GM19395 (cell line): ENCODE results near the gene EFS.
"Not testable (repeated sequence)": the region's sequence is repeated elsewhere in the genome, so short reads cannot be mapped to it uniquely, and the experiment has no call there.

Source experiments
- ATAC-seq: cut with Tn5 transposase; IDR thresholded peaks from one replicate; pipeline ENCODE4 v1.9.1; 2021; ENCODE audit warnings: mild to moderate bottlenecking, moderate library complexity; ENCODE audit not compliant: unreplicated experiment

Gene EFS

DNA sequence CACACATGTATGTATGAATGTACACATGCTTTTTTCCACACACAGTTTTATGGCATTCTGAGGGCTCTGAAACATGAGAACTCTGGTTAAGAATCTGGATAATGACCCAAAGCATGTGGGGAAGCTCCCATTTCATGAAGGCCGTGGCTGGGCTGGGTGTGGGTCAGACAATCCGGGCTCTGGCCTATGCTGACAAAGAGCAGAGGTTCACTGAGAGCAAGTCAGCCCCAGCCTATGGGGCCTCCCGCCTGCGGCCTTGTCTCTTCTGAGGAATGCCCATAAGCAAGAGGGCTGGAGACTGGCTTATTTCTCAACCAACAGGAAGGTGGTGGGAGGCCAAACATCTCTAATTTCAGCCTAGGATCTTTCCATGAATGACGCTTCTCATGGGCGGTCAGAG lies 34.6 kb upstream of the EFS start:
- ATAC-seq: no peak

DNA sequence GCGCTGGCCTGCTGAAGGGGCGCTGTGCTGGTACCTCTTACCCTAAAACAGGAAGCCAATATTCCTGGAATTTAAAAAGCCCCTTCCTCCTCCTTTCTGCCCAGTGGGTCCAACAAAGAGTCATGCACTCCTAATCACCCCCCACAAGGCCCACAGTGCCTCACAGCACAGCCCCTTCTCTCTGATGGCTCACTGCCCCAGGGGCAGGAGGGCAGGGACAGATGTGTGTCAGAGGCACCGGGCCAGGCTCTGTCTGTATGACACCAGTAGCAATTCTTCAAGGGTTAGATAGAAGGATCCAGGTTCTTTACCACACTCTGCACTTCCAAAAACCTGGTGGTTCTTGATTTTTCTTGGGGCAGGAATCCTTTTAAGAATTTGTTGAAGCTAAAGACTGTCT lies 34.2 kb upstream of the EFS start:
- no peak for ATAC-seq

DNA sequence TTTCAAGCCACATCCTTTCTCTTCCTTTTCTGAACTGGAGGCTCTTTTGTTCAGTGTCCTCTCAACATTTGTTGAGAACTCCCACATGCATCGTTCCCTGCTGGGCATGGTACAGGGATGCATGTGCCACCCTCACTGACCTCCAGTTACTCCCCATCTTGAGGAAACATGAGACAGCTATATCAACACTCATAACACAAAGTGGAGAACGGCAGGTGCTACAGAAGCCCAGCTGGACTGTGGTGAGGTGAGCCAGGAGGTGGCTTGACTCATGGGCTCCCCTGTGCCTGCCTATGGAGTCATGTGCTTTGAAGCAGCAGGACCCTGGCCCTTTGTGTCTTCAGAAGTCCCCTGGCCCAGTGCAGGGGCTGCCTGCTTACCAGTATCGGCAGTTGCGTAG lies 33.4 kb upstream of the EFS start:
- no peak for ATAC-seq

DNA sequence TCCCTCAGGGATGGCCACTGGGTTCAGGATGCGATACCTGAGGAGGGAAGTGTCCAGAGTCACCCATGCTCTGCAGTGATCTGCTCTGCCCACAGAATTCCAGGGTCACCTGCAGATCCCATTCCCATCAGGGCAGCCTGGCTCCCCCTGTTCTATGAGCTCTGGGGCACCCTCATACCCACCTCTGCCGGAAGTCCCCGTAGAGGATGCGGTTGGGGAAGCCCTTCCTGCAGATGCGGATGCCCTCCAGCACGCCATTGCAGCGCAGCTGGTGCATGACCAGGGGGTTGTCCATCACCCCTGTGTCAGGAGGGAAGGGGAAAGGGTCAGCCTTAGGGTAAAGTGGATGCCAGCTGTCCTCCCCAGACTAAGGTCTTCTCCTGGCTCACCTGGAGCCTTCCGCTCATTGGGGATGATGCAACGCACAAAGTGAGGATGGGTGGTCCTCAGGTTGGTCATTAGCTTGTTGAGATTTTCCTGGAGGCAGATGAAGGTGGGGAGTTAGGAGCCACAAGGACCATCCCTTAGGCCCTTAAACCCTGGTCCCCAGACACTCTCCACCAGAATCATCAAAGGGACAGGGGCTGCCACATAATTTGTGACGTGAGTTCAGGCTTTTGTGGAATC lies 31.9 kb upstream of the EFS start:
- ATAC-seq: no peak

DNA sequence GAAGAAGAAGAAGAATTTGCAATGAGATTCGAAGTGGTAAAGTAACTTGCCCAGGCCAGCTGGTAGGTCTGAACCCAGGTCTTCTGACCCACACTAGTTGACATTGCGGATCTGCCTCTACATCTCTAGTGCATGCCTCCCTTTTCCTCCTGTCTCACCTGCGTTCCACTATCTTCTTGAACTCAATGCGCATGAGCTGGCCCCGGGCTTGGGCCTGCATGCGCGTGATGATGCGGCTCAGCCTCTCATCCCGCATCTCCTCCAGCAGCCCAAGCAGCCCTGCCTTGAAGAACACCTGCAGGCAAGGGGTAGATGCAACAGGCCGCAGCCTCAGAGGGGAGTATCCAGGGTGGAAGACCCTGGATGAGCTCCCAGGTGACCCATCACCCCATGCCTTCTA lies 31.2 kb upstream of the EFS start:
- no peak for ATAC-seq

DNA sequence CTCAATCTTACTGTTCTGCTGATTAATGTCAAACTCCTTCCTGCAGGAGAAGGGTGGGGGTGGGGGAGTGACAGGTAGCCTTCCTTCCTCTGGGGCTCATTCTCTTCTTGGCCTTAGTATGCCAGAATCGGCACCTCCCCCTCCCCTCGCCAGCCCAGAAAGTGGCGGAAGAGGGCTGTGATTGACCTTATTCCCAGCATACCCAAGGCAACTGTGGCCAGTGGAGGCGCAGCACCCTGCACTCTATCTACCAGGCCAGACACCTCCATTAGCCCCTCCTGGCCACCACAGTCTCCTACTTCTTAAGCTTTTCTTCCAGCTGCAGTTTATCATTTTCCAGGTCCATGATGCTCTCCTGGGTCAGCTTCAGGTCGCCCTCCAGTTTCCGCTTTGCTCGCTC lies 27.6 kb upstream of the EFS start:
- ATAC-seq: no peak

DNA sequence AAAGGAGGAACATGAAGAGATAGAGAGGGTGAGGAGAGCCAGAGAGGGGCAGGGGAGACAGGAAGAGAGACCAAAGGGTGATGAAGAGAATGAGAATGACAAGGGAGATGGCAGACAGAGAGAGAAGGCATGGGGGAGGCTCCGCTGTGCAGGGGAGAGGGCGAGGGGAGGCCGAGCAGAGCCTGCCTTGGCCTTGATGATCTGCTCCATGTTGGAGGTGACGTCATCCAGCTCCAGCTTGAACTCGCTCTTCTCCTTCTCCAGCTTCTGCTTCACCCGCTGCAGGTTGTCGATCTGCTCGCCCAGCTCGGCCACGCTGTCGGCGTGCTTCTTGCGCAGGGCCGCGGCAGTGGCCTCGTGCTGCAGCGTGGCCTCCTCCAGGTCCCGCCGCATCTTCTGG lies 24.9 kb upstream of the EFS start:
- ATAC-seq: not testable (repeated sequence)

DNA sequence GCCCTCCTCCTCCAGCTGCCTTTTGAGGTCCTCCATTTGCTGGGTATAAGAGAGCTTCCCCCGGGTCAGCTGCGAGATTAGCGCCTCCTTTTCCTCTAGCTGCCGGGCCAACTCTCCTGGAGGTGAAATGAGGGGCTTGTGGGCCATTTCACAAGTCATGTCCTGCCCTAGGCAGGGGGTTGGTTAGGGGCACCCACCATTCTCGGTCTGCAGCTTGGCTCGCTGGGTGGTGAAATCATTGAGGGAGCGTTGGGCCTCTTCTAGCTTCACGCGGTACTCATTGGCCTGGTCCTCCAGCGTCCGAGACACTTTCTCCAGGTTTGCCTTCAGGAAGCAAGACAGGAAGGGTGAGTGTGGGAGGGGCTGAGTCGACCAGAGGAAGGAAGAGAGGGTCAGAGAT lies 24.4 kb upstream of the EFS start:
- no peak for ATAC-seq

DNA sequence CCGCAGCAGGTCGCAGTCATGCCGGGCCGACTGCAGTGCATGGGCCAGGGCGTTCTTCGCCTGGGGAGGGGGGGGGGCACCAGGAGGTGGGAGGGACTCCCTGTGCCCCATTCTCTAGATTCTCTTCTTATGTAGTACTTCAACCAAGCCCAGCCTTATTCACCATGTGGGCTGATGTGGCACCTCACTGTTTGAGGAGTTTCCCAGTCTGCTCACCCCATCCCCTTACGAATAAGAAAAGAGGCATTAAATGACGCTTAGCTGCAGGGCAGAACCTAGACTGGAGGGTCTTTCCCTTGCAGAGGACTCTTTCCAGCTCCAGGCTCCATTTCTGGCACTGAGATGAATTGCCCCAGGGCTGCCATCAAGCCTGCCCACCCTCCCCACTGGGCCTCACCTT lies 24.0 kb upstream of the EFS start:
- no peak for ATAC-seq

DNA sequence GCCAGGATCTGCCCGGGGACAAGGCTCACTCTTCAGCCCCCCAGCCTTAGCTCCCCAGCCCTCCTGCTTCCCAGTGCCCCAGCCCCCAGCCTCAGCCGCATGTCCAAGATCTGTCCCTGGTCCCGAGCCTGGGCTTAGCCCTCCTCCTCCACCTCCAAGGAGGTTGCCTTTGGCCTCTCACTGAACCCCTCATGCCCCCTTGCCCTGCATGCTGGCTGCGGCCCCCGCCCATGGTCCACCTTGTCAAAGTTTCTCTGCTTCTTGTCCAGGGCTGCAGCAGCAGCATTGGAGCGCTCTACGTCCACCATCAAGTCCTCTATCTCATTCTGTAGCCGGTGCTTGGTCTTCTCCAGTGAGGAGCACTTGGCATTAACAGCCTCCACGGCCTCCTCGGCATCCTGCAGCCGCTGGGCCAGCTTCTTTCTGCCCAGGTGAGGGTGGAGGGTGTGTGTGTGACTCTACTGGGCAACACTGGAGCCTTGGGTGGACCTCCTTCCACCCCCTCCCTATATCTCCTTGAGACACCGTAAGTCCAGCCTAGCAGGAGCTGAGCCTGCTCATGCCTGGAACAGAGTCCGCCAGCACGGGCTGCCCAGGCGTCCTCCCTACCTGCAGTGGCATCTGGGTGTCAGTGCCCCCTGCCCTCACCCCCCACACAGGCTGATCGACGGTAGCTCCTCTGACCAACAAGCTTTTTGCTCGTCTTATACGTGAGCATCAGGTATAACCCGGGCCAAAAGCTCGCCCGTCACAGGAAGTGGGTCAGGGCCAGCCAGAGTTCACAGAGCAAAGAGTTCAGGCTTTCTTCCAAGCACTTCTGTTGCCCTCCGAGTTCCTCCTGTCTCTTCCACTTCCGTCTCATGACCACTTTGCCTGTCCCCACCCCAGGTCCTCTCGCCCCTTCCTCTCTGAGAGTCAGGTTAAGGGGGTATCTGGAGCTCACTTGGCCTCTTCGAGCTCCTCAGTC lies 23.2 kb upstream of the EFS start:
- no peak for ATAC-seq

DNA sequence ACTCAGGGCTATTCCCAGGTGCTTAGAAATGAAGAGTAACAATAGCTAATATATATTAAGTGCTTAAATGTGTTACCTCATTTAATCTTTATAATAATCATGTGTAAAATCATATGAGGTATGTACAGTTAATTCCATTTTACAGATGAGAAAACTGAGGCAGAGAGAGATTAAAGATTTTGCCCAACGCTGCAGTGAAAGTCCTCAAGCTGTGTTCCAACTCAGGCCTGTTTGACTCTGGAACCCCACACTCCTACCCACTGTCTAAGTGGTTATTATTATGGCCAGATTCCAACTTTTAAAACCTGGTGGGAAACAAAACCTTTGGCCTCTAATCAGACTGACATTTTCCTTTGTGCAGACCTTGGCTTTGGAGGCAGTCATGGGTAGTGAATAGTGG lies 22.0 kb upstream of the EFS start:
- ATAC-seq: no peak

DNA sequence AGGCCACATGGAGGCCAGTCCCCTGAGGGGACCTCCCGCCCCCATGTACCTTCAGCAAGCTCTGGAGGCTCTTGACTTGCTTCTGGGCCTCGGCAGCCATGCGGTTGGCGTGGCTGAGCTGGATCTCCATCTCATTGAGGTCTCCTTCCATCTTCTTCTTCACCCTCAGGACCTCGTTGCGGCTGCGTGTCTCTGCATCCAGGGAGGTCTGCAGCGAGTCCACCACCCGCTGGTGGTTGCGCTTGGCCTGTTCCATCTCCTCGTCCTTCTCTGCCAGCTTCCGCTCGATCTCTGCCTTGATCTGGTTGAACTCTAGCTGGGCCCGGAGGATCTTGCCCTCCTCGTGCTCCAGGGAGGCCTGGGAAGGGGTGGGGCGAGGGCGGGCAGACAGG lies 21.3 kb upstream of the EFS start:
- ATAC-seq: not testable (repeated sequence)

DNA sequence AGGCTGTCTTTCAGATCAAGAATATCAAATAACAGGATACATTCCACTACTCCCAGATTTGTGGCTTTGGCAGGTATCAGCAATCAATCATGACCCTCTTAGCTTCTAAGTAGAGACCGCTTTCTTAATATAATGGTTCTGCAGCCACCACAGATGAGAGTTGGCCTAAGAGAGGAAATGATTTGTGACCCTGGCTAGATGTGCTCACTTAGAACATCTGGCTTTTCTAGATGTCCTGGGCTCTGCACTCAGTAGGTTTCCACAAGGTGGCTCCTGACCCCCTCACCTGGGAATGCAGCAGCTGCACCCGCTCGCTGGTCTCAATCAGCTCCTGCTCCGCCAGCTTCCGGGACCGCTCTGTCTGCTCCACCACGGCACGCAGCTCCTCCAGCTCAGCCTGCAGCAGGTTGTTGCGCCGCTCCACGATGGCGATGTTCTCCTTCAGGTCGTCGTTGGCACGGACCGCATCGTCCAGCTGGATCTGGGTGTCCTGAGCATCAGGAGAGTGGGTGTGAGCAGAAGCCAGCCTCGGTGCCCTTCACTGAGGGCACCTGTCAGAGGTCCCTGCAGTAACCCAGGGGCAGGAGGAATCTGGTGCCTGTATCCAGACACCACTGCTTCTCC lies 20.8 kb upstream of the EFS start:
- no peak for ATAC-seq

DNA sequence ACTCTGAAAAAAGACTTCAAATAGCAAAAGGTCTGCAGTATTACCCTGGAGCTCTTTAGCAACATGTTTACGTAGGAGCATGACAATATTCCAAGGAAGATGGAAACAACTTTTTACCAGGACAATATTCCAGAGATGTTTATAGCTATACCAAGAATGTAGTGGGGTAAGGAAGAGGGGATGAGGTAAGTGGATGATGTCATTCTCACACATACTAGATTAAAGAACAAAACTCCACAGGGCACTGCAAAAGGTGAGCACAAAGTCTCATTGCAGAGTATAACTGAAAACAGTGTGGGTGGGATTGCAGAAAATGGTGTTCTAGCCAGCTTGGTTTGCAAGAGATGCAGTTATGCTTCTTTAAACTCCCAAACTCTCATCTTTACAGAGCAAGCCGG lies 20.3 kb upstream of the EFS start:
- no peak for ATAC-seq

DNA sequence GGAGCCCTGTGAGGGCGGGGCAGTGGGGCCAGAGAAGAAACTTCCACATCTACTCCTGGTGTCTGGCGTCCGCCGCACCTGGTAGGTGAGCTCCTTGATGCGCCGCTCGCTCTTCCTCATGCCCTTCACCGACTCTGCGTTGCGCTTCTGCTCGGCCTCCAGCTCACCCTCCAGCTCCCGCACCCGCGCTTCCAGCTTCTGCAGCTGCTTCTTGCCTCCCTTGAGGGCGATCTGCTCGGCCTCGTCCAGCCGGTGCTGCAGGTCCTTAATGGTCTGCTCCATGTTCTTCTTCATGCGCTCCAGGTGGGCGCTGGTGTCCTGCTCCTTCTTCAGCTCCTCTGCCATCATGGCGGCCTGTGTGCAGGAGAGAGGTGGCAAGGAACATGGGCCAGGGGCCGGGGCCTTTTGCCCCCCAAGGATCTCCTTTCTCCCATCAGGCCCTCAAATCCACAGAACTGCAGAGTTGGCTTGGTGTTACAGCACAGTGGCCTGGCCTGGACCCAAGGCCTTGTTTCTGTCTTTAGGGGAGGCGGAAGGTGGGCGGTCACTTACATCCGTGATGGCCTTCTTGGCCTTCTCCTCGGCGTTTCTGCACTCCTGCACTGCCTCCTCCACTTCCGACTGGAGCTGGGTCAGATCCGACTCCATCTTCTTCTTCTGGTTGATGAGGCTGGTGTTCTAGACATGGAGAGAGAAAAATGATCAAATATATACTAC lies 19.6 kb upstream of the EFS start:
- ATAC-seq: no peak

DNA sequence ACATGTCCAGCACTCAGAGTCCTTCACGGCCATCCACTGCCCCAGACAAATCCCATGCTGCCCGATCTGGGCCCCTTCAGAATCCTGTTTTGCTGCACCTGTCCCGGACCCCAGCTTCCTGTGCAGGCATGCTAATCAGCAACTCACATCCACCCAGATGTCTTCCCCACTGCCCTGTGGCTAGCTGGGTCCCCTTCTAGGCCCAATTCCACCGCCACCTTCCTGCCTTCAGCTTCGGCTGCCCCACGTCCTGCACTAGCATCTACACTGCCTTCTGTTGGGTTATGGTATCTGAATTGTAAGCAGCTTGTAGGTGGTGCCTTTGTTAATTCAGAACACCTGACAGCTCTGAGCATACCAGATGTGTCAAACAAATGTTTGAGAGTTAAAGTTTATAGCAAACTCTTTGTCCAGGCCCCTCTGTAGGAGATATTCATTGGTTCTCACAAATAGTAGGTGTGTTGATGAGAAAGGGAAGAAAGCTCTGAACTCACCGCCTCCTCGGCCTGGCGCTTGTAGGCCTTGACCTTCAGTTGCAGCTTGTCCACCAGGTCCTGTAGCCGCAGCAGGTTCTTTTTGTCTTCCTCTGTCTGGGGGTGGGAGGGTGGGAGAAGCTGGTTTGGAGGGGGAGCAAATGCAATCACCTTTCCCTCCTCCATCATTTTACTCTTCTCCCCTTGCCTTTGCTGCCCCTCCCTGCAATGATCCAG lies 17.9 kb upstream of the EFS start:
- ATAC-seq: no peak

DNA sequence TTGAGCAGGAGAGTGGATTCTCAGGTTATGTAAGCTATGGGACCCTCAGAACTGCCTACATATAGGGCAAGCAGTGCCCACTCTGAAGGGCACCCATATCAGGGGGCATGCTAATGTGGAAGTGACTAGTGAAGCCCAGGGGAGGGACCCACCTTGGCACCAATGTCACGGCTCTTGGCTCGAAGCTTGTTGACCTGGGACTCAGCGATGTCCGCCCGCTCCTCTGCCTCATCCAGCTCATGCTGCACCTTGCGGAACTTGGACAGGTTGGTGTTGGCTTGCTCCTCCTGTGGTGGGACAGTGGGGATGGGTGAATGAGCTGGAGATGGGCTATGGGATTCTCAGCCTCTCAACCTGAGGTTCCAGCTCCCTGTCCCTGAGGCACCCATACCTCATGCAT lies 17.3 kb upstream of the EFS start:
- no peak for ATAC-seq

DNA sequence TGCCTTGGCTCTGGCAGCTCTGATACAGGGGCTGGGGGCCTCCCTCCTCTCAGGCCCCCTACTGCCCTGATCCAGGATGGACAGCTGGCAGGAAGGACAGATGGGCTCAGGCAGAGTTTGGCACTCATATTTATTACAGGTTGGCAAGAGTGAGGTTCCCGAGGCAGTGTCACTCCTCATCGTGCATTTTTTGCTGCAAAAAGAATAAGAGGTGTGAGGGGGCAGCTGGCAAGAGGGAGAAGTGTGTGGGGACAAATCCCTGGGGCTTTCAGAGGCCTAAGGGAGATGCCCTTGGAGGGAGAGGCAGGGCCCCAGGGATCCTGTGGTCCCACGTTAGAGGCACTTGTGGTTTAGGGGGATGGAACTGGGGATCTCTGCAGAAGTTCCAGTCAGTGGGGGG lies 16.9 kb upstream of the EFS start:
- no peak for ATAC-seq

DNA sequence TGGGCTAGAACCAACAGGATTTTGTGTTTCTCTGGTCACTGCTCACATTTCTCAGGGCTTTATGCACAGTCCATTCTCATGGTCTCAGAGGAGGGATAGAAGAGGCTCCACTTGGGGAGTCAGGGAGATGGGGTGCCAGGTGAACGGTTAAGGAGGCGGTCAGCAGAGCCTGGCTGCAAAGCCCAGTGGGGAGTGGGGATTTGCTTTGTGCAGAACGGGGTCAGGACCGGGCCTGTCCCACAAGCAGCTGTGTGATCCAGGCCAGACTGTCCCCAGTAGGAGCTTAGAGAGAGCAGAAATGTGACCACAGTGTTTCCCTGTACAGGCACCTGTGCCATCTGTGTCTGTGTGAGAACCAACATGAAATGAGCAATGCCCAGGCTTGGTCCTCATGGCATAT lies 16.0 kb upstream of the EFS start:
- ATAC-seq: no peak

DNA sequence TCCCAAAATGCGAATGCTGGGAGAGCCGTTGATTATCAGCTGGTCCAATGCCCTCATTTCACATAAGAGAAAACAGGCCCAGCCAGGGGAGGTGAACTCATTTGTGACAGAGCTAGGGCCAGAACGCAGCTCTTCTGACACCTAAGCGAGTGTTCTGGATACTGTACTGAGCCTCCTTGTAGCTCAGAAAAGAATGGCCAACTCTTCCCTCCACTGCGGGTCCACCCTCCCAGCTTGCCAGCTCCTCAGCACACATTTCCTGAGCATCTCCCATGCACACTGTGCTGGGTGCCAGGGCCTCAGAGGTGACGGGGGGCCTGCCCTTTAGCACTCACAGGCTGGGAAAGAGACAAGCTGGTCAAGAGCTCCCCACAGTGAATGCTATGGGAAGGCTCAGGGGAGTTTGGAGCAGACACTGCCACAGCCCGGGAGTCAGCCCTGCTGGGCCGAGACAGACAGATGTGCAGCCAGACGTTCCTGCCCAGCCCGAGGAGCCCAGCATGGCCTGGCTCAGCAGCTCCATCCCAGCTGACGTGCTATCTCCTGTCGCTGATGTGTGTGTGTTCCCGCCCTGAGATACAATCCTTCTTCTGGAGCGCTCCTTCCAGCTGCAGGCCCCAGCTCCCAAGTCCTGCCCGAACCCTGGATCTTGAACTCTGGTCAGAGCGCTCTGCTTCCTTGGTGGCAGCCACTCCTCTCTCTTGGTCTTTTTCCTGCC lies 15.4 kb upstream of the EFS start:
- no peak for ATAC-seq
